Prostate gland (tissue), 2 donors: ENCODE measurements around the gene PIPOX.

Experiments
- POLR2A ChIP-seq: fragments of 450-650 bp; IDR thresholded peaks from one replicate; pipeline ENCODE4 v1.6.1; 2016; ENCODE audit warnings: antibody characterized with exemption, mild to moderate bottlenecking
- TF ChIP-seq, protein P1 (sequence below), 4 experiments: fragments of 200-600 bp in 2 of 4; fragments of 450-650 bp in 2 of 4; sonication (generic) in 2 of 4; IDR thresholded peaks; 1 replicate in 3 of 4; 2 replicates in 1 of 4; pipeline ENCODE4 v1.5.1; 2016 to 2019; ENCODE audit warnings: antibody characterized with exemption in 4 of 4, mild to moderate bottlenecking in 2 of 4, moderate library complexity in 2 of 4

DNA sequence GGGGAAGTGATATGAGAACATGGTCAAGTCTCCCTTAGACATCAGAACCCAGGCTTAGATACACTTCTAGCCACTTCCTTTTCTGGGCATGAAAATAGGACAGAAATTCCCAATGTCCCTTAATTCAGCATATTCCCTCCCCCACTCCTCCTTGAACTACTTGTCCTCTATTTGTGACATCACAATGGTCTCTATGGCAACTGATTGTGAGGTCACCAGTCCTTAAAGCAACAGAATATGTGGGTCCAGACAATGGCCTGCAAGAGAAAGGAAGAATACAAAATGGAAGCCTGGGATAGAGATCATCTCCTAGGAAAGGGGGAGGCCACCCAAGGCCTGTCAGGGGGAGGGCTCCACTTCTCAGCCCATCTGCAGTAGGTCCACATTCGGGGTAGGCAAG, 30.4 kb upstream of the PIPOX start:
- TF ChIP-seq POLR2A, result no peak
- TF ChIP-seq, protein P1, sequence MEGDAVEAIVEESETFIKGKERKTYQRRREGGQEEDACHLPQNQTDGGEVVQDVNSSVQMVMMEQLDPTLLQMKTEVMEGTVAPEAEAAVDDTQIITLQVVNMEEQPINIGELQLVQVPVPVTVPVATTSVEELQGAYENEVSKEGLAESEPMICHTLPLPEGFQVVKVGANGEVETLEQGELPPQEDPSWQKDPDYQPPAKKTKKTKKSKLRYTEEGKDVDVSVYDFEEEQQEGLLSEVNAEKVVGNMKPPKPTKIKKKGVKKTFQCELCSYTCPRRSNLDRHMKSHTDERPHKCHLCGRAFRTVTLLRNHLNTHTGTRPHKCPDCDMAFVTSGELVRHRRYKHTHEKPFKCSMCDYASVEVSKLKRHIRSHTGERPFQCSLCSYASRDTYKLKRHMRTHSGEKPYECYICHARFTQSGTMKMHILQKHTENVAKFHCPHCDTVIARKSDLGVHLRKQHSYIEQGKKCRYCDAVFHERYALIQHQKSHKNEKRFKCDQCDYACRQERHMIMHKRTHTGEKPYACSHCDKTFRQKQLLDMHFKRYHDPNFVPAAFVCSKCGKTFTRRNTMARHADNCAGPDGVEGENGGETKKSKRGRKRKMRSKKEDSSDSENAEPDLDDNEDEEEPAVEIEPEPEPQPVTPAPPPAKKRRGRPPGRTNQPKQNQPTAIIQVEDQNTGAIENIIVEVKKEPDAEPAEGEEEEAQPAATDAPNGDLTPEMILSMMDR (IDR thresholded peaks at IDR 0.05), result no peak
